IPS DF 6.9 (cell line): ENCODE measurements around the gene DRD4.
"Not testable (repeated sequence)": the region's sequence is repeated elsewhere in the genome, so short reads cannot be mapped to it uniquely, and the experiment has no call there.

Experiments
- DNase-seq: peaks from one replicate; pipeline ENCODE4 v3.0.0-alpha.2; 2013; ENCODE audit warnings: low read depth, low spot score
- H3K27ac ChIP-seq: one replicate; pipeline ENCODE4 v1.5.1; 2013; ENCODE audit warnings: low read length, control low read depth
- H3K27me3 ChIP-seq: 2 replicates; pipeline ENCODE4 v1.6.1; 2013; ENCODE audit warnings: mild to moderate bottlenecking, low read length; ENCODE audit not compliant: control insufficient read depth, insufficient read depth
- H3K36me3 ChIP-seq: 2 replicates; pipeline ENCODE4 v1.6.1; 2013; ENCODE audit warnings: low read length; ENCODE audit not compliant: control insufficient read depth, insufficient read depth
- H3K4me1 ChIP-seq: 2 replicates; pipeline ENCODE4 v1.6.1; 2013; ENCODE audit warnings: low read length; ENCODE audit not compliant: control insufficient read depth, insufficient read depth
- H3K4me3 ChIP-seq: 2 replicates; pipeline ENCODE4 v1.5.1; 2013; ENCODE audit warnings: mild to moderate bottlenecking, low read length
- H3K9me3 ChIP-seq: 2 replicates; pipeline ENCODE4 v1.6.1; 2013; ENCODE audit warnings: low read length, inconsistent platforms; ENCODE audit not compliant: control insufficient read depth, insufficient read depth
- WGBS: extraction: QIAGEN DNeasy Blood & Tissue Kit; methylation state at CpG from one replicate; pipeline ENCODE4 v1.1.7; 2013; ENCODE audit warnings: mixed read lengths, missing lambda C conversion rate; ENCODE audit not compliant: insufficient read length, insufficient coverage; 5-methylcytosine and 5-hydroxymethylcytosine counted together

Gene DRD4

GRCh38 chr11:678297-678696, 41.2 kb downstream of the DRD4 start:
- no peaks in the 10 kb centered on the region for H3K27me3 ChIP-seq
- DNase-seq = no peak
- WGBS = no CpG with 5 or more reads among the region's 3 CpGs
- H3K36me3 ChIP-seq = peaks cover 21% of the 10 kb centered on the region
- no peaks in the 10 kb centered on the region; the same call in 1 of the 2 replicates for H3K4me1 ChIP-seq
- H3K9me3 ChIP-seq = no peaks in the 10 kb centered on the region
- no peak overlapping the region for H3K4me3 ChIP-seq
- H3K27ac ChIP-seq = no peak overlapping the region

GRCh38 chr11:679271-680207, 42.5 kb downstream of the DRD4 start:
- H3K9me3 ChIP-seq = no peaks in the 10 kb centered on the region
- no CpG with 5 or more reads among the region's 36 CpGs for WGBS
- H3K27me3 ChIP-seq = no peaks in the 10 kb centered on the region
- H3K27ac ChIP-seq = no peak overlapping the region
- DNase-seq = no peak
- H3K36me3 ChIP-seq = peaks cover 17% of the 10 kb centered on the region
- no peak overlapping the region for H3K4me3 ChIP-seq
- no peaks in the 10 kb centered on the region; the same call in 1 of the 2 replicates for H3K4me1 ChIP-seq

GRCh38 chr11:680476-680875, 43.4 kb downstream of the DRD4 start:
- Histone ChIP-seq H3K4me3 (no peak overlapping the region), H3K9me3 (no peaks in the 10 kb centered on the region), H3K4me1 (no peaks in the 10 kb centered on the region; the same call in 1 of the 2 replicates), H3K27me3 (no peaks in the 10 kb centered on the region), H3K36me3 (peaks cover 18% of the 10 kb centered on the region; the same call in 1 of the 2 replicates), H3K27ac (no peak overlapping the region)
- DNase-seq = no peak
- WGBS = no CpG with 5 or more reads among the region's 19 CpGs

- Histone ChIP-seq H3K27ac (no peak overlapping the region), H3K4me3 (no peak overlapping the region), H3K9me3 (no peaks in the 10 kb centered on the region), H3K36me3 (peaks cover 18% of the 10 kb centered on the region; the same call in 1 of the 2 replicates), H3K4me1 (no peaks in the 10 kb centered on the region; the same call in 1 of the 2 replicates), H3K27me3 (no peaks in the 10 kb centered on the region)
- no peak for DNase-seq
- no CpG with 5 or more reads among the region's 13 CpGs for WGBS
These were observed 43.9 kb downstream of the DRD4 start for GRCh38 chr11:680970-681369.

GRCh38 chr11:686451-687243, 49.6 kb downstream of the DRD4 start:
- no peak overlapping the region for H3K4me3 ChIP-seq
- H3K36me3 ChIP-seq = peaks cover 28% of the 10 kb centered on the region
- no peak overlapping the region for H3K27ac ChIP-seq
- no CpG with 5 or more reads among the region's 30 CpGs for WGBS
- H3K27me3 ChIP-seq = no peaks in the 10 kb centered on the region
- DNase-seq = no peak
- no peaks in the 10 kb centered on the region for H3K4me1 ChIP-seq
- H3K9me3 ChIP-seq = no peaks in the 10 kb centered on the region

GRCh38 chr11:687751-688150, 50.7 kb downstream of the DRD4 start:
- Histone ChIP-seq H3K27ac (no peak overlapping the region), H3K36me3 (peaks cover 22% of the 10 kb centered on the region), H3K9me3 (no peaks in the 10 kb centered on the region), H3K27me3 (no peaks in the 10 kb centered on the region), H3K4me3 (no peak overlapping the region), H3K4me1 (no peaks in the 10 kb centered on the region)
- WGBS = no CpG with 5 or more reads among the region's 13 CpGs
- no peak for DNase-seq

GRCh38 chr11:688681-689080, 51.6 kb downstream of the DRD4 start:
- Histone ChIP-seq H3K27me3 (no peaks in the 10 kb centered on the region), H3K4me1 (peaks cover under 1% of the 10 kb centered on the region; the same call in 1 of the 2 replicates), H3K27ac (no peak overlapping the region), H3K9me3 (no peaks in the 10 kb centered on the region), H3K4me3 (no peak overlapping the region), H3K36me3 (peaks cover 22% of the 10 kb centered on the region)
- no peak for DNase-seq
- no CpG with 5 or more reads among the region's 9 CpGs for WGBS

- no CpG with 5 or more reads among the region's 7 CpGs for WGBS
- Histone ChIP-seq H3K4me1 (peaks cover 8% of the 10 kb centered on the region), H3K27me3 (no peaks in the 10 kb centered on the region), H3K4me3 (no peak overlapping the region), H3K9me3 (no peaks in the 10 kb centered on the region), H3K27ac (no peak overlapping the region), H3K36me3 (peaks cover 21% of the 10 kb centered on the region)
- no peak for DNase-seq
These were observed 52.6 kb downstream of the DRD4 start for GRCh38 chr11:689625-690024.

GRCh38 chr11:690244-690643, 53.2 kb downstream of the DRD4 start:
- not testable (repeated sequence) for H3K9me3 ChIP-seq, DNase-seq, H3K4me3 ChIP-seq, H3K27me3 ChIP-seq, H3K27ac ChIP-seq, H3K4me1 ChIP-seq
- WGBS = no CpG with 5 or more reads among the region's 3 CpGs
- peaks cover 20% of the 10 kb centered on the region for H3K36me3 ChIP-seq
